K562 (cell line): ENCODE measurements around the gene RIPOR1. TPM values are rescaled to one million over a fixed set of nuclear protein-coding genes. Genes with fewer than 3 reads are reported as not detected.
A peak's percentile ranks its signal among the peaks of the same experiment; 100 is the strongest.

Experiments
- ELF1 ChIP-seq: fragments of 200-800 bp; sonication (Bioruptor generic); IDR thresholded peaks from 2 replicates; pipeline ENCODE4 v1.6.1; 2016; ENCODE audit warnings: missing genetic modification characterization, missing compliant biosample characterization
- ETV5 ChIP-seq: sonication (generic); formaldehyde crosslinking; IDR thresholded peaks from 2 replicates; pipeline ENCODE4 v1.4.0; 2020; ENCODE audit warnings: low read depth, mild to moderate bottlenecking, missing genetic modification reagents
- EZH2 ChIP-seq: IDR thresholded peaks from 2 replicates; pipeline ENCODE4 v1.6.1; 2012; ENCODE audit warnings: low read depth, mild to moderate bottlenecking, inconsistent platforms, low read length, borderline replicate concordance
- HES1 ChIP-seq: fragments of 450-650 bp; IDR thresholded peaks from 2 replicates; pipeline ENCODE4 v1.6.1; 2016; ENCODE audit warnings: low read depth, mild to moderate bottlenecking, moderate library complexity
- HMGN3 ChIP-seq: IDR thresholded peaks from 2 replicates; pipeline ENCODE4 v1.6.1; 2011; ENCODE audit warnings: borderline replicate concordance, low read depth, mild to moderate bottlenecking, mixed read lengths, low read length; ENCODE audit not compliant: insufficient read length; ENCODE audit errors: extremely low read depth
- MCM7 ChIP-seq, 2 experiments: fragments of 450-650 bp; IDR thresholded peaks; 2 replicates each; pipeline ENCODE4 v1.6.1; 2016 to 2018
- MEF2A ChIP-seq: IDR thresholded peaks from 2 replicates; pipeline ENCODE4 v1.6.1; 2011; ENCODE audit warnings: low read depth, mild to moderate bottlenecking, low read length, moderate library complexity; ENCODE audit not compliant: control insufficient read depth
- MEIS2 ChIP-seq: fragments of 450-650 bp; IDR thresholded peaks from 2 replicates; pipeline ENCODE4 v1.6.1; 2014; ENCODE audit warnings: mild to moderate bottlenecking; ENCODE audit not compliant: partially characterized antibody
- NELFE ChIP-seq: IDR thresholded peaks from 2 replicates; pipeline ENCODE4 v1.6.1; 2011; ENCODE audit warnings: mild to moderate bottlenecking; ENCODE audit not compliant: insufficient read depth, insufficient read length
- NFATC3 ChIP-seq: fragments of 450-650 bp; IDR thresholded peaks from 2 replicates; pipeline ENCODE4 v1.6.1; 2017; ENCODE audit warnings: mild to moderate bottlenecking
- PHB ChIP-seq: fragments of 250-450 bp; sonication (Bioruptor Pico); IDR thresholded peaks from 2 replicates; pipeline ENCODE4 v1.5.0; 2021
- POU5F1 ChIP-seq: fragments of 150-350 bp; IDR thresholded peaks from 2 replicates; pipeline ENCODE4 v1.6.1; 2014; ENCODE audit warnings: borderline replicate concordance, low read length, low read depth, mild to moderate bottlenecking; ENCODE audit not compliant: partially characterized antibody
- RB1 ChIP-seq: fragments of 450-650 bp; IDR thresholded peaks from 2 replicates; pipeline ENCODE4 v1.6.1; 2017; ENCODE audit warnings: low read depth, mild to moderate bottlenecking
- RREB1 ChIP-seq: fragments of 250-450 bp; sonication (Bioruptor Pico); IDR thresholded peaks from 2 replicates; pipeline ENCODE4 v1.4.0; 2020
- SAFB ChIP-seq: fragments of 200-400 bp; formaldehyde crosslinking; IDR thresholded peaks from 2 replicates; pipeline ENCODE4 v1.6.1; 2017; ENCODE audit warnings: low read depth, low read length, borderline replicate concordance
- SLC30A9 ChIP-seq: fragments of 250-450 bp; sonication (Bioruptor Pico); IDR thresholded peaks from 2 replicates; pipeline ENCODE4 v1.8.0; 2022; ENCODE audit warnings: mild to moderate bottlenecking, moderate library complexity
- TRIM25 ChIP-seq: fragments of 450-650 bp; IDR thresholded peaks from 2 replicates; pipeline ENCODE4 v1.7.0; 2016; ENCODE audit warnings: borderline replicate concordance
- XRCC4 ChIP-seq: IDR thresholded peaks from one replicate; pipeline ENCODE4 v1.6.1; 2011; ENCODE audit not compliant: insufficient read depth, insufficient read length; ENCODE audit errors: extremely low read depth
- ZNF347 ChIP-seq: fragments of 450-650 bp; formaldehyde crosslinking; IDR thresholded peaks from 2 replicates; pipeline ENCODE4 v1.4.0; 2020; ENCODE audit warnings: low read depth, mild to moderate bottlenecking, moderate library complexity
- ZNF586 ChIP-seq: fragments of 450-650 bp; formaldehyde crosslinking; conservative IDR thresholded peaks from 2 replicates; pipeline ENCODE4 v1.4.0; 2020; ENCODE audit warnings: mild to moderate bottlenecking, moderate library complexity
- polyA plus RNA-seq, 8 experiments: library from polyadenylated mRNA; depleted of rRNA in 4 of 8; stranded (reverse) in 5 of 8; unstranded in 3 of 8; fragments of >200 nt; fragmentation: Nextera tagmentation in 2 of 8; fragmentation: Illumina TruSeq in 1 of 8; extraction: Ambion mirVana in 2 of 8; extraction: Trizol in 1 of 8; gene quantifications; 2 replicates each; pipeline versions ENCODE4 v1.2.1 to v1.2.3, GENCODE V29; 2011 to 2014; ENCODE audit warnings: inconsistent platforms in 1 of 8, missing spikeins in 1 of 8
- total RNA-seq, 7 experiments: library from RNA; depleted of rRNA in 6 of 7; stranded (reverse); fragments of >200 nt in 6 of 7; fragmentation: Illumina TruSeq in 2 of 7; extraction: Trizol in 2 of 7; gene quantifications; 2 replicates each; pipeline versions ENCODE4 v1.2.1 to v1.2.3, GENCODE V29; 2011 to 2021; ENCODE audit warnings: low replicate concordance in 1 of 7

The RIPOR1 gene
- total and polyA plus RNA-seq, 9 of the 15 experiments (the other 6 are each of a cell fraction or from before 2014, with no cell fraction given): 0.36 to 31.1 (median 3.0) TPM

- TF ChIP-seq ZNF347: no peak
- TF ChIP-seq MCM7 (IDR thresholded peaks at IDR 0.05): no peak
- peak; percentile 67; the same call in 1 of the 2 replicates for TF ChIP-seq ETV5
- no peak for TF ChIP-seq SAFB
- no peak for TF ChIP-seq RREB1 (CRISPR knock-in tag)
- TF ChIP-seq SLC30A9: no peak
- TF ChIP-seq ELF1 (tag): peak; percentile 100
- TF ChIP-seq XRCC4: no peak
- TF ChIP-seq HES1: no peak
- no peak for TF ChIP-seq TRIM25
- TF ChIP-seq PHB (CRISPR knock-in tag): no peak
- TF ChIP-seq HMGN3: peak; percentile 86
- TF ChIP-seq NELFE: no peak
- TF ChIP-seq MEF2A: no peak; the same call in 1 of the 2 replicates
- TF ChIP-seq RB1: peak; percentile 93
- TF ChIP-seq NFATC3: no peak
- TF ChIP-seq EZH2: no peak
- peak; percentile 92 for TF ChIP-seq MEIS2
- peak; percentile 54 for TF ChIP-seq POU5F1
- 0 out of 2 replicates have a peak, but pooled peaks have one; percentile 63 for TF ChIP-seq ZNF586 (CRISPR knock-in tag)
Observed at GRCh38 chr16:67480833-67481560, 47.6 kb upstream of the RIPOR1 start, which contains the start of gene ATP6V0D1 (continued).
